GM21529 (cell line): Measurements from ENCODE around the gene GKAP1.
"Not testable (repeated sequence)": the region's sequence is repeated elsewhere in the genome, so short reads cannot be mapped to it uniquely, and the experiment has no call there.

Experiments used
- ATAC-seq: cut with Tn5 transposase; IDR thresholded peaks from one replicate; pipeline ENCODE4 v1.9.1; 2021; ENCODE audit not compliant: unreplicated experiment

GKAP1 gene

GRCh38 chr9:83733739-83734138, 83.8 kb downstream of the GKAP1 start:
- no peak for ATAC-seq

GRCh38 chr9:83728591-83729368, 88.8 kb downstream of the GKAP1 start:
- ATAC-seq: not testable (repeated sequence)

- ATAC-seq: no peak
These were observed 93.1 kb downstream of the GKAP1 start for GRCh38 chr9:83724436-83724835.

- ATAC-seq: no peak
These were observed 94.7 kb downstream of the GKAP1 start for GRCh38 chr9:83722726-83723495.

GRCh38 chr9:83721509-83721908, 96.1 kb downstream of the GKAP1 start:
- ATAC-seq: no peak

GRCh38 chr9:83715794-83716193, 101.8 kb downstream of the GKAP1 start:
- ATAC-seq: no peak

GRCh38 chr9:83715221-83715620, 102.3 kb downstream of the GKAP1 start:
- ATAC-seq: no peak

GRCh38 chr9:83714329-83714728, 103.2 kb downstream of the GKAP1 start:
- no peak for ATAC-seq

GRCh38 chr9:83708515-83709158, 108.9 kb downstream of the GKAP1 start:
- ATAC-seq: peak; percentile 58

GRCh38 chr9:83707768-83708514, 109.6 kb downstream of the GKAP1 start, which contains the start of gene UBQLN1:
UBQLN1 (minus strand) TSS chr9:83707958; CDS start chr9:83707679, 279 bp downstream.
- ATAC-seq: peak; percentile 70

- peak; percentile 46 for ATAC-seq
These were observed 110.1 kb downstream of the GKAP1 start for GRCh38 chr9:83707518-83707767.

GRCh38 chr9:83706676-83707517, 110.7 kb downstream of the GKAP1 start:
- peak; percentile 16 for ATAC-seq

GRCh38 chr9:83705219-83705651, 112.3 kb downstream of the GKAP1 start:
- not testable (repeated sequence) for ATAC-seq

- no peak for ATAC-seq
These were observed 115.8 kb downstream of the GKAP1 start for GRCh38 chr9:83701769-83702168.

GRCh38 chr9:83701286-83701685, 116.3 kb downstream of the GKAP1 start:
- no peak for ATAC-seq

- peak; percentile 33 for ATAC-seq
These were observed 118.0 kb downstream of the GKAP1 start for GRCh38 chr9:83699615-83700014.

- ATAC-seq: peak; percentile 33
These were observed 118.5 kb downstream of the GKAP1 start for GRCh38 chr9:83698976-83699585.

- ATAC-seq: no peak
These were observed 126.1 kb downstream of the GKAP1 start for GRCh38 chr9:83691492-83691891.
